ENCODE results near the gene DENND1B.

DENND1B gene

DNA sequence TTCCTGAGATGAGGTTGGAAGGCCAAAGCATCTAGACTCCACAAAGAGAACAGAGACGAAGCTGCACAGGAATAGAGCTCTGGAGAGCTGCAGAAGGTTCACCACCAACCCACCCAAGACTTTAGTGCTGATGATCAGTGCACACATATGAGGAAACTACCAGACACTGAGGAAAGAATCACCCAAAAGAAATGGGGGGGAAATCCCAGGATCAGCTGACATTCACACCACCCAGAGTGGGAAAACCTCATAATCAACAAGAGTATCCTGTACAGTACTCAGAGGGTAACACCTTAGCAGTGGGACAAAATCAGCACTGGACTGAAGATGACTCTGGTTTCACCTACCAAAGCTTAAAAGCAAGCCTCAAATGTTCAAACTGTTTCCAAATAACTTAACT lies 36.4 kb downstream of the DENND1B start:
- Histone ChIP-seq H3K9me3 (ENCODE audit: severe bottlenecking) (no peaks in the 10 kb centered on the region), H3K27ac (ENCODE audit: poor library complexity, severe bottlenecking) (no peak overlapping the region), H3K36me3 (ENCODE audit: low read depth) (no peaks in the 10 kb centered on the region), H3K27me3 (ENCODE audit: insufficient read depth, poor library complexity, severe bottlenecking) (no peaks in the 10 kb centered on the region), H3K4me1 (ENCODE audit: insufficient read depth, poor library complexity, severe bottlenecking) (peaks cover 18% of the 10 kb centered on the region), H3K4me3 (ENCODE audit: severe bottlenecking) (no peak overlapping the region)
- ATAC-seq (ENCODE audit: low read depth) (no peak), DNase-seq (ENCODE audit: low spot score) (no peak)
- TF ChIP-seq, protein P1, sequence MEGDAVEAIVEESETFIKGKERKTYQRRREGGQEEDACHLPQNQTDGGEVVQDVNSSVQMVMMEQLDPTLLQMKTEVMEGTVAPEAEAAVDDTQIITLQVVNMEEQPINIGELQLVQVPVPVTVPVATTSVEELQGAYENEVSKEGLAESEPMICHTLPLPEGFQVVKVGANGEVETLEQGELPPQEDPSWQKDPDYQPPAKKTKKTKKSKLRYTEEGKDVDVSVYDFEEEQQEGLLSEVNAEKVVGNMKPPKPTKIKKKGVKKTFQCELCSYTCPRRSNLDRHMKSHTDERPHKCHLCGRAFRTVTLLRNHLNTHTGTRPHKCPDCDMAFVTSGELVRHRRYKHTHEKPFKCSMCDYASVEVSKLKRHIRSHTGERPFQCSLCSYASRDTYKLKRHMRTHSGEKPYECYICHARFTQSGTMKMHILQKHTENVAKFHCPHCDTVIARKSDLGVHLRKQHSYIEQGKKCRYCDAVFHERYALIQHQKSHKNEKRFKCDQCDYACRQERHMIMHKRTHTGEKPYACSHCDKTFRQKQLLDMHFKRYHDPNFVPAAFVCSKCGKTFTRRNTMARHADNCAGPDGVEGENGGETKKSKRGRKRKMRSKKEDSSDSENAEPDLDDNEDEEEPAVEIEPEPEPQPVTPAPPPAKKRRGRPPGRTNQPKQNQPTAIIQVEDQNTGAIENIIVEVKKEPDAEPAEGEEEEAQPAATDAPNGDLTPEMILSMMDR (IDR thresholded peaks at IDR 0.05; ENCODE audit: poor library complexity, severe bottlenecking) = no peak

DNA sequence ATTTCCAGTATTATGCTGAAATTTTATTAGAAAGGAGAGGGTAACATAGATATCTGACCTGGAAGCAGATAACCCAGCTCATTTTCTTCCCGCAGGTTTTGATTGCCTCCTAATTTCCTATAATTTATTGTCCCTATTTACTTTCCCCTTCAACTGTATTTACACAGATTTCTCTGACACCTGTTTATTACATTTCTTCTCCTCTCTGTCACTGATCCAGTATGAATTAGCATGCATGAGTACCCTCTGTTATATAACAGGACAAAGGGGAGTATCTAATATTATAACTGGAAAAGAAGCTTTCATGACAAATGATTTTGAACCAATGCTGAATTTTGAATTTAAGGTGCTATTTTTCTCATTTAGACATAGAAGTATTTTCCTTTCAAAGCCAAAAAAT lies 37.4 kb downstream of the DENND1B start:
- no peaks in the 10 kb centered on the region for H3K27me3 ChIP-seq (ENCODE audit: insufficient read depth, poor library complexity, severe bottlenecking)
- H3K36me3 ChIP-seq (ENCODE audit: low read depth) = no peaks in the 10 kb centered on the region
- TF ChIP-seq, protein P1 (IDR thresholded peaks at IDR 0.05; ENCODE audit: poor library complexity, severe bottlenecking) = no peak
- DNase-seq (ENCODE audit: low spot score) = no peak
- peak overlapping the region; percentile 90 for H3K27ac ChIP-seq (ENCODE audit: poor library complexity, severe bottlenecking)
- H3K9me3 ChIP-seq (ENCODE audit: severe bottlenecking) = no peaks in the 10 kb centered on the region
- H3K4me3 ChIP-seq (ENCODE audit: severe bottlenecking) = no peak overlapping the region
- no peak for ATAC-seq (ENCODE audit: low read depth)
- H3K4me1 ChIP-seq (ENCODE audit: insufficient read depth, poor library complexity, severe bottlenecking) = peaks cover 18% of the 10 kb centered on the region

DNA sequence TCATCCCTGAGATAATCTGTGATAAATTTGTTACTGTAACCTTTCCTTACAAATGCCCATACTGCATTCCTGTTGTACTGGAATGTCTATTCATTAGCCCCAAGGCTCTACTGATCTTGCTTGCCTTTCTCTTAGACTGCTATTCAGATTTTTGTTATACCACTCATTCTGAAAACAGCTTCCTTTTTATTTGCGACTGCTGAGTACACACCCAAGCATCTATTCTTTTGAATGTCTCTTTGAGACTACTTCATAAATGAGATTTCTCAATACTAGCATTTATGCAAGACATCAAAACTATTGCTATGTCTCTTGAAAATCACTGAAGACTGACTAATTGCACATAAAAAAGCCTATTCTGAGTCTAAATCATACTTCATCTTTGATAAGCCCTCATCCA lies 38.6 kb downstream of the DENND1B start:
- no peak for DNase-seq (ENCODE audit: low spot score)
- Histone ChIP-seq H3K4me1 (ENCODE audit: insufficient read depth, poor library complexity, severe bottlenecking) (peaks cover 18% of the 10 kb centered on the region), H3K36me3 (ENCODE audit: low read depth) (no peaks in the 10 kb centered on the region), H3K27ac (ENCODE audit: poor library complexity, severe bottlenecking) (peak overlapping the region; percentile 90), H3K27me3 (ENCODE audit: insufficient read depth, poor library complexity, severe bottlenecking) (no peaks in the 10 kb centered on the region), H3K9me3 (ENCODE audit: severe bottlenecking) (no peaks in the 10 kb centered on the region), H3K4me3 (ENCODE audit: severe bottlenecking) (no peak overlapping the region)
- TF ChIP-seq, protein P1 (IDR thresholded peaks at IDR 0.05; ENCODE audit: poor library complexity, severe bottlenecking) = no peak
- ATAC-seq (ENCODE audit: low read depth) = peak; percentile 99

DNA sequence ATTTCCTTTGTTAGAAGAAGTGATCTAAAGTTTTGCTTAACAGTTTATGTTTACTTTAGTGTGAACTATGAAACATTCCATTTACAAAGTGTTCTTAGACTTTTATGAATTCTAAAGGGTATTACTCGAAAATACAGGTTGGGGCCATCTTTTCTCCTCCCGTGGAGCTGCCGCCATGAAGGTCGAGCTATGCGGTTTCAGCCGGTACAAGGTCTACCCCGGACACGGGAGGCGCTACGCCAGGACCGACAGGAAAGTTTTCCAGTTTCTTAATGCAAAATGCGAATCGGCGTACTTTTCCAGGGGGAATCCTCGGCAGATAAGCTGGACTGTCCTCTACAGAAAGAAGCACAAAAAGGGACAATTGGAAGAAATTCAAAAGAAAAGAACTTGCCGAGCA lies 39.8 kb downstream of the DENND1B start:
- Histone ChIP-seq H3K27ac (ENCODE audit: poor library complexity, severe bottlenecking) (peak overlapping the region; percentile 90), H3K27me3 (ENCODE audit: insufficient read depth, poor library complexity, severe bottlenecking) (no peaks in the 10 kb centered on the region), H3K4me1 (ENCODE audit: insufficient read depth, poor library complexity, severe bottlenecking) (peaks cover 18% of the 10 kb centered on the region), H3K36me3 (ENCODE audit: low read depth) (no peaks in the 10 kb centered on the region; the same call in 1 of the 2 replicates), H3K9me3 (ENCODE audit: severe bottlenecking) (no peaks in the 10 kb centered on the region), H3K4me3 (ENCODE audit: severe bottlenecking) (no peak overlapping the region)
- TF ChIP-seq, protein P1 (IDR thresholded peaks at IDR 0.05; ENCODE audit: poor library complexity, severe bottlenecking) = no peak
- ATAC-seq (ENCODE audit: low read depth) = no peak
- DNase-seq (ENCODE audit: low spot score) = no peak

DNA sequence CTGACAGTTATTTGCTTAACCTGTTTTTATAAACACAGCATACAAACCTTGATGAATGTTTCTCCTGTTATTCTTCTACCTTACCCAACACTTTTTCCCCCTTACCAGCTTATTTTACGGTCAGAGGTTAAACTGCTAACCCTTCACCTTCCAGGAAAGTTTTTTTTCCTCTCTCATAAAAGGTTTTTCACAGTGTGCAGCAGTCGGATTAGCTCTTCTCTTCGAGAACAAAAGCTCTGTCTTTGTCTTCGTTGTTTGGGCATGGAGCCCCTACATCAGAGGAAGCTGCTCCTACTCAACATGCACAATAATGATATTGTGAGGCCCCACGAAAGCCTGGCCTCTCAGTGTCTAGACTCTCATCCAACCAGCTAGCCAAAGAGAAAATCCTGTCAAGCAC lies 42.0 kb downstream of the DENND1B start:
- DNase-seq (ENCODE audit: low spot score) (no peak), ATAC-seq (ENCODE audit: low read depth) (no peak)
- Histone ChIP-seq H3K36me3 (ENCODE audit: low read depth) (no peaks in the 10 kb centered on the region; the same call in 1 of the 2 replicates), H3K9me3 (ENCODE audit: severe bottlenecking) (no peaks in the 10 kb centered on the region), H3K4me3 (ENCODE audit: severe bottlenecking) (no peak overlapping the region), H3K27me3 (ENCODE audit: insufficient read depth, poor library complexity, severe bottlenecking) (no peaks in the 10 kb centered on the region), H3K4me1 (ENCODE audit: insufficient read depth, poor library complexity, severe bottlenecking) (peaks cover 18% of the 10 kb centered on the region), H3K27ac (ENCODE audit: poor library complexity, severe bottlenecking) (no peak overlapping the region)
- TF ChIP-seq, protein P1 (IDR thresholded peaks at IDR 0.05; ENCODE audit: poor library complexity, severe bottlenecking) = no peak
